K562 (cell line): Measurements from ENCODE around the gene NDUFA13. TPM values are rescaled to one million over a fixed set of nuclear protein-coding genes. Genes with fewer than 3 reads are reported as not detected.

Experiments used
- ARHGAP35 ChIP-seq: fragments of 450-650 bp; IDR thresholded peaks from 2 replicates; pipeline ENCODE4 v1.6.1; 2018; ENCODE audit not compliant: partially characterized antibody
- ARID2 ChIP-seq: fragments of 450-650 bp; IDR thresholded peaks from 2 replicates; pipeline ENCODE4 v1.6.1; 2017; ENCODE audit warnings: antibody characterized with exemption, mild to moderate bottlenecking
- ARNT ChIP-seq, 2 experiments: fragments of 450-650 bp; IDR thresholded peaks; 2 replicates each; pipeline ENCODE4 v1.6.1; 2016; ENCODE audit warnings: mild to moderate bottlenecking in 1 of 2
- ILK ChIP-seq: fragments of 450-650 bp; IDR thresholded peaks from 2 replicates; pipeline ENCODE4 v1.6.1; 2016; ENCODE audit warnings: missing genetic modification characterization, low read depth, mild to moderate bottlenecking, missing compliant biosample characterization, moderate library complexity, borderline replicate concordance
- RAD21 ChIP-seq, 2 experiments: fragments of 250-450 bp in 1 of 2; fragments of 450-650 bp in 1 of 2; sonication (Bioruptor Pico) in 1 of 2; formaldehyde crosslinking in 1 of 2; IDR thresholded peaks in 1 of 2; conservative IDR thresholded peaks in 1 of 2; 2 replicates each; pipeline versions ENCODE4 v1.4.0 to v1.8.0; 2020 to 2022; ENCODE audit warnings: mild to moderate bottlenecking in 2 of 2, moderate library complexity in 1 of 2
- SETDB1 ChIP-seq: IDR thresholded peaks from one replicate; pipeline ENCODE4 v1.6.1; 2012; ENCODE audit warnings: low read length, control low read depth, inconsistent platforms
- SPI1 ChIP-seq: IDR thresholded peaks from 2 replicates; pipeline ENCODE4 v1.6.1; 2011; ENCODE audit warnings: low read depth, low read length, control low read depth, borderline replicate concordance
- TGIF2 ChIP-seq: sonication (generic); formaldehyde crosslinking; IDR thresholded peaks from 2 replicates; pipeline ENCODE4 v1.8.1; 2022; ENCODE audit warnings: mild to moderate bottlenecking, missing genetic modification reagents, moderate library complexity
- ZNF146 ChIP-seq: IDR thresholded peaks from one replicate; pipeline ENCODE4 v1.6.1; 2018; ENCODE audit warnings: missing compliant biosample characterization; ENCODE audit not compliant: unreplicated experiment
- polyA plus RNA-seq, 8 experiments: library from polyadenylated mRNA; depleted of rRNA in 4 of 8; stranded (reverse) in 5 of 8; unstranded in 3 of 8; fragments of >200 nt; fragmentation: Nextera tagmentation in 2 of 8; fragmentation: Illumina TruSeq in 1 of 8; extraction: Ambion mirVana in 2 of 8; extraction: Trizol in 1 of 8; gene quantifications; 2 replicates each; pipeline versions ENCODE4 v1.2.1 to v1.2.3, GENCODE V29; 2011 to 2014; ENCODE audit warnings: inconsistent platforms in 1 of 8, missing spikeins in 1 of 8
- total RNA-seq, 7 experiments: library from RNA; depleted of rRNA in 6 of 7; stranded (reverse); fragments of >200 nt in 6 of 7; fragmentation: Illumina TruSeq in 2 of 7; extraction: Trizol in 2 of 7; gene quantifications; 2 replicates each; pipeline versions ENCODE4 v1.2.1 to v1.2.3, GENCODE V29; 2011 to 2021; ENCODE audit warnings: low replicate concordance in 1 of 7
- TF ChIP-seq, protein P1 (sequence below): fragments of 250-450 bp; sonication (Bioruptor Pico); IDR thresholded peaks from 2 replicates; pipeline ENCODE4 v1.9.0; 2021; ENCODE audit warnings: mild to moderate bottlenecking
- TF ChIP-seq, protein P2 (sequence below): fragments of 450-650 bp; IDR thresholded peaks from 2 replicates; pipeline ENCODE4 v1.6.1; 2016; ENCODE audit warnings: mild to moderate bottlenecking, moderate library complexity
- TF ChIP-seq, protein P3 (sequence below), 2 experiments: IDR thresholded peaks in 1 of 2; conservative IDR thresholded peaks in 1 of 2; 2 replicates each; pipeline ENCODE4 v1.6.1; 2016; ENCODE audit warnings: low read depth in 2 of 2, mild to moderate bottlenecking in 1 of 2, missing compliant biosample characterization in 1 of 2, missing genetic modification characterization in 1 of 2, moderate library complexity in 1 of 2

Gene NDUFA13
- total and polyA plus RNA-seq, 9 of the 15 experiments (the other 6 are each of a cell fraction or from before 2014, with no cell fraction given): 146 to 596 (median 429) TPM

DNA sequence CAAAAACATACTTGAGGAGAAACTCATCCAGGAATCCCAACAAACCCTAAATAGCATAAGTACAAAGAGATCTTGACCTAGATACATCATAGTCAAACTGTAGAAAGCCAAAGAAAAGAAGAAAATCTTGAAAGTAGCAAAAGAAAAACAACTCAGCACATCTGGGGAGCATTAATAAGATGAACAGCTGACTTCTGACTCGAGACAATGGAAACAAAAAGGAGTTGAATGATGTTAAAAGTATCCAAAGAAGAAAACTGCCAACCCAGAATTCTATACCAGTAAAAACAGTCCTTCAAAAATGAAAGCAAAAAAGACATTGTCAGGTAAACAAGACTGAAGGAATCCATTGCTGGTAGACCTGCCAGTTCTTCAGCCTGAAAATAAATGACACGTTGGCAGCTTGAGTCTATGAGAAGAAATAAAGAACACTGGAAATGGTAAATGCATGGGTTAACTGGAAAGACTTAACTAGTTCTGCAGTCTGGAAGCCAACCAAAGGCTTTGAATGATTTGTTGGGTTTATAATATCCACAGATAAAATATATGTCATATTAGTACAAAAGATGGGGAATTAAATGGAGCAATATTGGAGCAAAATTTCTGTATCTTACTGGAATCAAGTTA, 47.5 kb upstream of the NDUFA13 start (continued):
- TF ChIP-seq, protein P1, sequence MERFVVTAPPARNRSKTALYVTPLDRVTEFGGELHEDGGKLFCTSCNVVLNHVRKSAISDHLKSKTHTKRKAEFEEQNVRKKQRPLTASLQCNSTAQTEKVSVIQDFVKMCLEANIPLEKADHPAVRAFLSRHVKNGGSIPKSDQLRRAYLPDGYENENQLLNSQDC (CRISPR knock-in tag): no peak
- TF ChIP-seq ILK: no peak
- TF ChIP-seq, protein P2, sequence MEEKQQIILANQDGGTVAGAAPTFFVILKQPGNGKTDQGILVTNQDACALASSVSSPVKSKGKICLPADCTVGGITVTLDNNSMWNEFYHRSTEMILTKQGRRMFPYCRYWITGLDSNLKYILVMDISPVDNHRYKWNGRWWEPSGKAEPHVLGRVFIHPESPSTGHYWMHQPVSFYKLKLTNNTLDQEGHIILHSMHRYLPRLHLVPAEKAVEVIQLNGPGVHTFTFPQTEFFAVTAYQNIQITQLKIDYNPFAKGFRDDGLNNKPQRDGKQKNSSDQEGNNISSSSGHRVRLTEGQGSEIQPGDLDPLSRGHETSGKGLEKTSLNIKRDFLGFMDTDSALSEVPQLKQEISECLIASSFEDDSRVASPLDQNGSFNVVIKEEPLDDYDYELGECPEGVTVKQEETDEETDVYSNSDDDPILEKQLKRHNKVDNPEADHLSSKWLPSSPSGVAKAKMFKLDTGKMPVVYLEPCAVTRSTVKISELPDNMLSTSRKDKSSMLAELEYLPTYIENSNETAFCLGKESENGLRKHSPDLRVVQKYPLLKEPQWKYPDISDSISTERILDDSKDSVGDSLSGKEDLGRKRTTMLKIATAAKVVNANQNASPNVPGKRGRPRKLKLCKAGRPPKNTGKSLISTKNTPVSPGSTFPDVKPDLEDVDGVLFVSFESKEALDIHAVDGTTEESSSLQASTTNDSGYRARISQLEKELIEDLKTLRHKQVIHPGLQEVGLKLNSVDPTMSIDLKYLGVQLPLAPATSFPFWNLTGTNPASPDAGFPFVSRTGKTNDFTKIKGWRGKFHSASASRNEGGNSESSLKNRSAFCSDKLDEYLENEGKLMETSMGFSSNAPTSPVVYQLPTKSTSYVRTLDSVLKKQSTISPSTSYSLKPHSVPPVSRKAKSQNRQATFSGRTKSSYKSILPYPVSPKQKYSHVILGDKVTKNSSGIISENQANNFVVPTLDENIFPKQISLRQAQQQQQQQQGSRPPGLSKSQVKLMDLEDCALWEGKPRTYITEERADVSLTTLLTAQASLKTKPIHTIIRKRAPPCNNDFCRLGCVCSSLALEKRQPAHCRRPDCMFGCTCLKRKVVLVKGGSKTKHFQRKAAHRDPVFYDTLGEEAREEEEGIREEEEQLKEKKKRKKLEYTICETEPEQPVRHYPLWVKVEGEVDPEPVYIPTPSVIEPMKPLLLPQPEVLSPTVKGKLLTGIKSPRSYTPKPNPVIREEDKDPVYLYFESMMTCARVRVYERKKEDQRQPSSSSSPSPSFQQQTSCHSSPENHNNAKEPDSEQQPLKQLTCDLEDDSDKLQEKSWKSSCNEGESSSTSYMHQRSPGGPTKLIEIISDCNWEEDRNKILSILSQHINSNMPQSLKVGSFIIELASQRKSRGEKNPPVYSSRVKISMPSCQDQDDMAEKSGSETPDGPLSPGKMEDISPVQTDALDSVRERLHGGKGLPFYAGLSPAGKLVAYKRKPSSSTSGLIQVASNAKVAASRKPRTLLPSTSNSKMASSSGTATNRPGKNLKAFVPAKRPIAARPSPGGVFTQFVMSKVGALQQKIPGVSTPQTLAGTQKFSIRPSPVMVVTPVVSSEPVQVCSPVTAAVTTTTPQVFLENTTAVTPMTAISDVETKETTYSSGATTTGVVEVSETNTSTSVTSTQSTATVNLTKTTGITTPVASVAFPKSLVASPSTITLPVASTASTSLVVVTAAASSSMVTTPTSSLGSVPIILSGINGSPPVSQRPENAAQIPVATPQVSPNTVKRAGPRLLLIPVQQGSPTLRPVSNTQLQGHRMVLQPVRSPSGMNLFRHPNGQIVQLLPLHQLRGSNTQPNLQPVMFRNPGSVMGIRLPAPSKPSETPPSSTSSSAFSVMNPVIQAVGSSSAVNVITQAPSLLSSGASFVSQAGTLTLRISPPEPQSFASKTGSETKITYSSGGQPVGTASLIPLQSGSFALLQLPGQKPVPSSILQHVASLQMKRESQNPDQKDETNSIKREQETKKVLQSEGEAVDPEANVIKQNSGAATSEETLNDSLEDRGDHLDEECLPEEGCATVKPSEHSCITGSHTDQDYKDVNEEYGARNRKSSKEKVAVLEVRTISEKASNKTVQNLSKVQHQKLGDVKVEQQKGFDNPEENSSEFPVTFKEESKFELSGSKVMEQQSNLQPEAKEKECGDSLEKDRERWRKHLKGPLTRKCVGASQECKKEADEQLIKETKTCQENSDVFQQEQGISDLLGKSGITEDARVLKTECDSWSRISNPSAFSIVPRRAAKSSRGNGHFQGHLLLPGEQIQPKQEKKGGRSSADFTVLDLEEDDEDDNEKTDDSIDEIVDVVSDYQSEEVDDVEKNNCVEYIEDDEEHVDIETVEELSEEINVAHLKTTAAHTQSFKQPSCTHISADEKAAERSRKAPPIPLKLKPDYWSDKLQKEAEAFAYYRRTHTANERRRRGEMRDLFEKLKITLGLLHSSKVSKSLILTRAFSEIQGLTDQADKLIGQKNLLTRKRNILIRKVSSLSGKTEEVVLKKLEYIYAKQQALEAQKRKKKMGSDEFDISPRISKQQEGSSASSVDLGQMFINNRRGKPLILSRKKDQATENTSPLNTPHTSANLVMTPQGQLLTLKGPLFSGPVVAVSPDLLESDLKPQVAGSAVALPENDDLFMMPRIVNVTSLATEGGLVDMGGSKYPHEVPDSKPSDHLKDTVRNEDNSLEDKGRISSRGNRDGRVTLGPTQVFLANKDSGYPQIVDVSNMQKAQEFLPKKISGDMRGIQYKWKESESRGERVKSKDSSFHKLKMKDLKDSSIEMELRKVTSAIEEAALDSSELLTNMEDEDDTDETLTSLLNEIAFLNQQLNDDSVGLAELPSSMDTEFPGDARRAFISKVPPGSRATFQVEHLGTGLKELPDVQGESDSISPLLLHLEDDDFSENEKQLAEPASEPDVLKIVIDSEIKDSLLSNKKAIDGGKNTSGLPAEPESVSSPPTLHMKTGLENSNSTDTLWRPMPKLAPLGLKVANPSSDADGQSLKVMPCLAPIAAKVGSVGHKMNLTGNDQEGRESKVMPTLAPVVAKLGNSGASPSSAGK: no peak
- no peak for TF ChIP-seq SETDB1
- no peak for TF ChIP-seq ARID2
- TF ChIP-seq ARNT (IDR thresholded peaks at IDR 0.05): 0 out of 4 replicates have a peak, but pooled peaks of 1 of the 2 experiments have one; percentile 31
- TF ChIP-seq, protein P3, sequence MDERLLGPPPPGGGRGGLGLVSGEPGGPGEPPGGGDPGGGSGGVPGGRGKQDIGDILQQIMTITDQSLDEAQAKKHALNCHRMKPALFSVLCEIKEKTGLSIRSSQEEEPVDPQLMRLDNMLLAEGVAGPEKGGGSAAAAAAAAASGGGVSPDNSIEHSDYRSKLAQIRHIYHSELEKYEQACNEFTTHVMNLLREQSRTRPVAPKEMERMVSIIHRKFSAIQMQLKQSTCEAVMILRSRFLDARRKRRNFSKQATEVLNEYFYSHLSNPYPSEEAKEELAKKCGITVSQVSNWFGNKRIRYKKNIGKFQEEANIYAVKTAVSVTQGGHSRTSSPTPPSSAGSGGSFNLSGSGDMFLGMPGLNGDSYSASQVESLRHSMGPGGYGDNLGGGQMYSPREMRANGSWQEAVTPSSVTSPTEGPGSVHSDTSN (CRISPR knock-in tag; IDR thresholded peaks at IDR 0.05; ENCODE audit: low read depth): no peak
- TF ChIP-seq, protein P3 (tag; conservative IDR thresholded peaks at IDR 0.05; ENCODE audit: low read depth): 0 out of 2 replicates have a peak, but pooled peaks have one; percentile 7
- no peak for TF ChIP-seq TGIF2 (CRISPR knock-in tag)
- no peak for TF ChIP-seq ARHGAP35
- TF ChIP-seq ZNF146 (CRISPR knock-in tag): no peak
- TF ChIP-seq RAD21 (CRISPR knock-in tag; conservative IDR thresholded peaks at IDR 0.05 in 1 of 2, IDR thresholded peaks at IDR 0.05 in 1 of 2): 0 out of 4 replicates have a peak, but pooled peaks of 1 of the 2 experiments have one; percentile 10
- TF ChIP-seq SPI1: no peak
